HG03469 (cell line): ENCODE results near the gene IGF1R.

Experiments used
- ATAC-seq: cut with Tn5 transposase; IDR thresholded peaks from one replicate; pipeline ENCODE4 v1.9.1; 2021; ENCODE audit warnings: mild to moderate bottlenecking, moderate library complexity, moderate number of reproducible peaks; ENCODE audit not compliant: unreplicated experiment

Gene IGF1R

DNA sequence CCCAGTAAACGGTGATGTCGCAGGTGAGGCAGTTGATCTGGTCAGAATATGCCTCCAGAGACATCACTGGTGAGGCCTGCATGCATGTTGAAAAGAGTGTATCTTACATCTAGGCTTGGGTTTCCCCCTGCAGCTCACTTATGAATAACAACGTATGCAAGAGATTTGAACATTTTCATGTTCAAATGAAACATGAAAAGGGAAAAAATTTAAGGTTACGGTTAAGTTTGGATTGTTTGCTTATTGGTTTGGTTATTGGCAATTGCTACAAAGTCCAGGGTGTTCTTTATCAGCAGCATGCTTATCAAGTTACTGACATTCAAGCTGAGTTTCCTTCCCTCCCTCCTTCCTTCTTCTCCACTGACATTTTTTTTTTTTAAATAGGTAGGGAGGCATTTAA is 123.2 kb downstream of the IGF1R start:
- ATAC-seq: no peak

- no peak for ATAC-seq
Measured at GRCh38 chr15:98772895-98773294, 124.6 kb downstream of the IGF1R start.

- no peak for ATAC-seq
Measured at GRCh38 chr15:98773616-98774015, 125.3 kb downstream of the IGF1R start.

DNA sequence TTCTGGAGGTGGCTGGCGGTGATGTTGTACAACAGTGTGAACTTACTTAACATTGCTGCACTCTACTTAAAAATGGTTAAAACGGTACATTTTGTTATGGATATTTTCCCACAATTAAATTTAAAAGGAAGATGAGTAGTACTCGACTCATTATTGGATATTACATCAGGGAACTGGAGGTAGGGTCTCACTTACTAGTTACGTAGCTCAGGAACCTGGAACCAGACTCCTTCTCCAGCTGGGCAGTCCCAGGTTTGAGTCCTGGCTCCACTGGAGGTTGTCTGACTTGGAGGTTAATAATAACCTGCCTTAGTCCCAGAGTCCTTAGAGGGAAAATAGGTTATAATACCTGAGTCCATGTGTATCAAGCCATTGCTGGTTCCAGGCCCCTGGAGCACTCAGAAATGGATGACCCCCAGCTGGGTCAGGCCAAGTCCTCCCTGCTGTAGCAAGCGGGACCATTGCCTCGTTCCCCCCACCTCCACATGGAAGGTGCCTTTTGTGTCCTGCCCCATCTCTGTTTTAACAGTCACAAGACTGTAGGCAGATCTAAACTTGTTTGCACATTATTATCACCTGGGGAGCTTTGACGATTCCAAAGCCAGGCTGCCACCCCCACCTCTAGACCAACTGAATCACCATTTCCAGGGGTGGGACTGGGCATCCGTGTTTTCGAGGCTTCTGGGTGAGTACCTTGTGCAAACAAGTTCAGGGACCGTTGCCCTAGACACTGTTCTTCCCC is 126.6 kb downstream of the IGF1R start:
- ATAC-seq: no peak

GRCh38 chr15:98775498-98776230 is 127.3 kb downstream of the IGF1R start:
- no peak for ATAC-seq

DNA sequence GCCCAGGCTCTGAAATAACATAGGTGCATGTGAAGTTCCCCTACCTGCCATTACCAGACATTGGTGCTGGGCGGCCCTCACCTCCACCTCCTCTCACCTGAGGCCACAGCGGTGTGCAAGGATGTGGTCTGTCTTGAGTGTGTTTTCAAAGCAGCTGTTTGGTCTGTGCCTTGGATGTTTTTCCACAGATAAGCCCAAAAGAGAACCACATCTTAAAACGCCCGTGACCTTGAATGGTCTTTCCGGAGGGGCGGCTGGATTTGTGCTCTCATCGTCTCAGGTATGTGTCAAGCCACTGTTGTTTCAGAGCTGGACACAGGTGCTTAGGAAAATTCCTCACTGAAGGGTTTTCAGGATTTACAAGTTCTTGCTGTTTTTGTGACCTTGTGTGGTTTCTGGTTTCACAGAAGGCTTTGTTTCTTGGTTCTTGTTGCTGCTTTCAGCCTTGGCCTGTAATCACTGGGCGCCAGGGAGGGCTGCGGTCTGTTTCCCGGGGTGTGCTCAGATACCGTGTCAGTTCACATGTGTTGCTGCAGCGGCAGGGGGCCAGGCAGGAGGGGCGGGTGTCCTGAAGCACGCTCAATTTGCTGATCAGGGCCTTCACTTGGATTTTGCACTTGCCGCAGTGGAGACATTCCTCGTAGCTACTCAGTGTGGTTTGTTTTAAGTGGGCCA is 128.4 kb downstream of the IGF1R start:
- no peak for ATAC-seq

DNA sequence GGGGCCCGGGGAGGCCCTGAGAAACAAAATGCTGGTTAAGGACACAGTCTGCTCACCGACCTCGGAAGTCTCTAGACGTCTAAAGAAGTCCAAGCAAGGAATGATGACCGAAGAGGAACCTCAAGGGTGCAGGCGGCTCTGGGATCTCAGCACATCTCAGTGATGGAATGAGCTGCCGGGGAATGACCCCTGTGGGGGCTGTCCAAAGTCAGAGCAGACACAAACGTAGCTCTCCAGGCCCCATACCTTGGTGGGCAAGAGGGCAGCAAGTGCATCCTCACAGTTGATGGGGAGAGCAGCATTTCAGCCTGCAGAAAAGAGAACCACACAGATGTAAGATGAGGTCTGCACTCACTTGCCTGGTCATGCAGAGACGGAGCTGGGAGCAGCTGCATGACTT is 129.1 kb downstream of the IGF1R start:
- no peak for ATAC-seq

GRCh38 chr15:98778263-98778959 is 130.1 kb downstream of the IGF1R start:
- ATAC-seq: no peak

DNA sequence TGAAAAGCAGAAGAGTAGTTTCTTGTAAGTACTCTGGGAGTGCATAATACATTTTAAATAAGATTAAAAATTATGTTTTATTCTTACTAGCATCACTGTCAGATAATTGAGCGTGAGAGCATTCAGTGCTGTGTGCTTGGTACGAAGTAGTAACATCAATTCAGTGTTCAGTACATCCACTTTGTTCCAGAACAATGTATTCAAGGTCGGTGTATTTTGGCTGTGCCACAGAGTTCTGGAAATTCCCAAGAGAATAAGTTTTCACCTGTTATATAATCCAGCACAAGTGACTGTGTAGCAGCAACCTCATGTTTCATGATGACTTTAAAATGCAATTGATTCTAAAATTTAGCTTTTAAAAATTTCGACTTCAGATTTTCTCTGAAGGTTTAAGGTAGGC is 130.6 kb downstream of the IGF1R start:
- no peak for ATAC-seq

- peak; percentile 77 for ATAC-seq
Measured at GRCh38 chr15:98779463-98780071, 131.2 kb downstream of the IGF1R start.

- ATAC-seq: no peak
Measured at GRCh38 chr15:98781838-98782237, 133.5 kb downstream of the IGF1R start.

- no peak for ATAC-seq
Measured at GRCh38 chr15:98782801-98783200, 134.5 kb downstream of the IGF1R start.

DNA sequence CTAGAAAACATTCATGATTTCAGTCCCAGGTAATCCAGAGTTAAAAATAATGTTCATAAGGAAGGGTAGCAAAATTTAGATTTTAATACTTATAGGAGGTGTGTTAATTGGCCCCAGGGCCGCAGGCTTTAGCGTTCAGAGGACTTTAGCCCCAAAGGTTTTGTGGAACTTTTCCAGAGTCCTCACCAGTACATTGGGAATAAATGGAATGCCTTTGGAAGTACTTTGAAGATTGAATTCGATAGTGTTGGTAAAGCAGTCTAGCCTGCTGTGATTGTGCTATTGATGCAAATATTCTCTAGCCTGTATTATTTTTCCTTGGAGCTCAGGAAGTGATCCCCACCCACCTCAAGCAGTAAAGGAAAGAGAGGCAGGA is 137.1 kb downstream of the IGF1R start:
- ATAC-seq: no peak

DNA sequence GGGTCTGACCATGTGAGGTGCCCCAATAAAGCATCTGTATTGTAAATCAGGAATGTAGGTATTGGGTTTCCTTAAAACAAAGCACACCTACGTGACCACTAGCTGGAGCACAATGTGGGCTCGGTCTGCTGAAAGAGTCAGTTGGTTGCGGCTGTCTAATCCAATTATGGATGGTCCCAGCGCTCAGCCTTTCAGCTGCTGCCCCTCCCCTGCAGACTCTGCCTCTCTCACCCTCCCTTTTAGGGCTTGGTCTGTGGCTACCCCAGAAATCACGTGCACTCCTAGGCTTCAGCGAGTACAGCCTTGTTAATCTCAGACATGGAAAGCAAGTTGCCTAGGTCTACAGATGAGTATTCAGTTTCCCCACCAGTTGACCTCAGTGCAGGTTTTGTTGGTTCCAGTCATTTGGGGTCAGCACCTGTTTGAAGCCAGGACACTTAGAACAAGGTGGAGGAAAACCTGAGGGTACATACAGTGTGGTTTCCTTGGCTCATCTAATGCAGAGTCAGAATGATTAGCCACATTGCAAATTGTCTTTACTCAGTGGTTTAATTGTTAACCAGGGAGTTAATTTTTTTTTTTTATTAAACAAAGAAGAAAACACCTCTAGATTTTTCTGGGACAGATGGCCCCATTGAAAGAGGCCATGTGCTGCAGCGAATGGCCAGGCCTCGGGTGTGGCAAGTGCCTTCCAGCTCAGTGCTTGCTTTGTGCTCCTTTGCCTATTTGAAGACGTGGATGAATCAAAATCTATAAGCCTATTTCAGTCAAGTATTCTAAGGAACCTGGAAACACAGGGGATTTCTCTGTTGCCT is 137.7 kb downstream of the IGF1R start:
- ATAC-seq: peak; percentile 72

GRCh38 chr15:98786717-98787116 is 138.4 kb downstream of the IGF1R start:
- ATAC-seq: no peak

DNA sequence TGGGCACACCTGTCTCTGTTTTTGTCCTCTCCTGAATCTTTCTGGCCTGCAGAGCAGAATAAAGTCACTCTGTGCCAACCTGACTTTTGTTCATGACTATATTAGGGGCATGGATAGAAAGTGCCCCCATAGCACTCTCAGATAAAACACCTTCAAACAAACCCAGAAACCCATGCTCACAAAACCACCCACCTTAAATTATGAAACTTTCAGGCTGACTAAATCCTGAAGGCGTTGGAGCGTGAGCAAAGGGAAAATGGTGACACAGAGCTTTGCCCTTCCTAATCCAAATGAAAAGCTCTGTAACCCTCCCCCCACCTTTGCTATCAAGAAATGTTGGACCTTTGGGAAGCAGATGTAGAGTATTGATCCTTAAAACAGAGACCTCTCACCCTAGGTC is 138.9 kb downstream of the IGF1R start:
- no peak for ATAC-seq

DNA sequence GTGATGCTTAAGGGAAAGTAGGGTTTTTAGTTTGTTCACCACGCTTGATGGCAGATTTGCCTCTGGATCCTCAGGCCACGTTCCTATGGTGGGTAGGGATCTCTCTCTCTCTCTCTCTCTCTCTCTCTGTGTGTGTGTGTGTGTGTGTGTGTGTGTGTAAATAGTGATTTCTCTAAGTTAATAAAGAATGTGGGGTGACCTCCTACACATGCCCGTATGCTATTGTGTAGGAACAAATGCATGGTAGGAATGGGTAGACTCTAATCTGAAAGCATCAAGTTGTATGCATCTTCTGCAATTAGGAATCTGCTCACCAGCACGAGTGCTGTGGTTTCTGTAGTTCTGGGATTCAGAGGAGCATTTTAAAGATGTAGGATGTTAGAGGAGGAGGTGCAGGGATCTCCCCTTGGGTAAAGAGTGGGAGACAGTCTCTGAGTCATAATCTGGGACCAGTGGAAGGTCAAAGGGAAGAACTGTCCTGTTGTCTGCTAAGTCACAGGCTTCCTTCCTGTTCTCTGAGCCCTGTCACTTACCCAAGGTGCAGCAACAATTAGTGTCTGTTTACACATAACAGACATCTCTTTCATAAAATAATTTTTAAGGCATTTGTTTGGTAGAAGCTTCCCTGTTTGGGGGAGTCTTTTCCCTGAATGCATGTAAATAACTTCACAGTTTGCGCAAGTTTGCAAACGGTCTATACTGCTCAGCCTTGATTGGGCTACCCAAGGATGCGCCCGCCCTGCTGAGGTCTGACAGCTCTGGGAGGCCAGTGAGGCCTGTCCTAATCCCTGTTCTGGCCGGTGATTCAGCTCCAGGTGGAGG is 139.8 kb downstream of the IGF1R start:
- ATAC-seq: no peak

DNA sequence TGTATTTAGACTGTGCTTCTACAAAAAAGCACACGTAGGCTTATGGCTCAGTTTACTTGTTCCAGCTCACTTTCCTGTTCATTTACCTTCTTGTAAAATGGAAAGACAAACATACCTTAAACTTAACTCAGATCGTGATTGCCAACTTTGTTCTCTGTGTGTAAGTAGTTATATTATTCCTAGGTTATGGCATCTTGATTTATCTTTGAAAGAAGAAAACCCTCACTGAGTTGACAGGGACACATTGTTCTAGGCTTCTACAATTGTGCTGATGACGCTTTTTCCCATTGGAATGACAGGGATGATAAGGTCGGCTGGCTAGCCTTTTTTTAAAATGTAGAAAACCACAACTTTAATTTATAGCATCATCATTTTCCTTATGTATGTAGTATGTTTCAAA is 140.7 kb downstream of the IGF1R start:
- ATAC-seq: no peak

DNA sequence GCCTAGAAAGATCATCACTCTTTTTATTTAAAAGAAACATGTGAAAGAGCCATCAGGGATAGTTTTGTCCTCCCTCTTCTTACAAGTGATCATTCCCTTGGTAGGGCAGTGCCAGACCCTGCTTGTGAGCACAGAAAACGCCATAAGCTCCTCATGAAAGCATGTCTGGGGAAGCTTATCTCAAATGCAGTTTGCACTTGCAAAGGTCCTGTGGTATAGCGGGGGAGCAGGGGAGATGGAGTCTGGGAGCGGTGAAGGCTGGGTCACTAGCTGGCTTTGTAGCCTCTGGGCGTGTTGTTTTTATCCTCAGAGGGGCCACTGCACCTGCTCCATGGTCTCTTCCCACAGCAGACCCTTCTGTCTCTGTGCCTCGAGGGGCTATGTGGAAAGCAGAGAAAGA is 141.9 kb downstream of the IGF1R start:
- no peak for ATAC-seq
